SK-N-SH (cell line): ENCODE results near the gene SEMA3A.

Source experiments
- CHD2 ChIP-seq: fragments of 150-350 bp; IDR thresholded peaks from 2 replicates; pipeline ENCODE4 v1.6.1; 2018; ENCODE audit warnings: low read length; ENCODE audit not compliant: partially characterized antibody
- CTCF ChIP-seq: fragments of 200-600 bp; sonication (generic); IDR thresholded peaks from 2 replicates; pipeline ENCODE4 v1.6.1; 2017; ENCODE audit warnings: antibody characterized with exemption, mild to moderate bottlenecking, moderate library complexity
- ELF1 ChIP-seq: IDR thresholded peaks from 2 replicates; pipeline ENCODE4 v1.4.0; 2012
- EZH2phosphoT487 ChIP-seq: fragments of 200-600 bp; sonication (generic); IDR thresholded peaks from 2 replicates; pipeline ENCODE4 v1.6.1; 2017; ENCODE audit warnings: low read depth, mixed run types, mild to moderate bottlenecking, antibody characterized with exemption, moderate library complexity, borderline replicate concordance
- FOXM1 ChIP-seq: IDR thresholded peaks from 2 replicates; pipeline ENCODE4 v1.4.0; 2012; ENCODE audit warnings: low read depth, mild to moderate bottlenecking
- NFIC ChIP-seq: IDR thresholded peaks from 2 replicates; pipeline ENCODE4 v1.4.0; 2012; ENCODE audit warnings: borderline replicate concordance
- PBX3 ChIP-seq: IDR thresholded peaks from 2 replicates; pipeline ENCODE4; 2012
- POLR2AphosphoS5 ChIP-seq: IDR thresholded peaks from 2 replicates; pipeline ENCODE4 v1.6.1; 2012; ENCODE audit warnings: low read depth, low read length
- RAD21 ChIP-seq: IDR thresholded peaks from 2 replicates; pipeline ENCODE4 v1.6.1; 2012; ENCODE audit warnings: mild to moderate bottlenecking, low read length
- SMC3 ChIP-seq: IDR thresholded peaks from 2 replicates; pipeline ENCODE4 v1.6.1; 2012; ENCODE audit warnings: low read depth, low read length, improper control_type of control experiment
- TEAD4 ChIP-seq: IDR thresholded peaks from 2 replicates; pipeline ENCODE4 v1.4.0; 2012; ENCODE audit warnings: mild to moderate bottlenecking, borderline replicate concordance; ENCODE audit not compliant: insufficient read depth
- USF1 ChIP-seq: IDR thresholded peaks from 2 replicates; pipeline ENCODE4 v1.4.0; 2012; ENCODE audit warnings: low read depth, borderline replicate concordance
- TF ChIP-seq, protein P1 (sequence below): IDR thresholded peaks from 2 replicates; pipeline ENCODE4 v1.4.0; 2012; ENCODE audit warnings: low read depth, borderline replicate concordance

DNA sequence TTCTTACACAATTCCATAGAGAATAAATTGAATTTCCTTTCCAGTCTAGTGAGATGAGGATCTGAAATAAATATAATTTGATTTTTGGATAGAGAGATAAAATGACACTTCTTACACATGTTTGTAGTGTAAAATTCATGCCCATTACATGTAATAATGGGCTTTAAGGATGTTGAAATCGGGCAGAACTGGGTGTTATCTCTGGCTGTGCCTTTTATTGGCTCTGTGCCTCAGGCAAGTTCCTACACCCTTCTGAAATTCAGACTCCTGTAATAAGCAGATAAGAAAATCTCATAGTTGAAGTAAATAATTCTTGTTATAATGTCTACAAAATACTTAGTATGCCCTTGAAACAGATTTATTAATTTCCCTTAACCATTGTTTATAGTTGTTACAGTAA is 125.6 kb downstream of the SEMA3A start:
- TF ChIP-seq CTCF (no peak), ELF1 (no peak), SMC3 (no peak), RAD21 (no peak), PBX3 (no peak), CHD2 (no peak), TEAD4 (no peak), FOXM1 (no peak), USF1 (no peak), POLR2AphosphoS5 (no peak), NFIC (no peak), EZH2phosphoT487 (no peak)
- TF ChIP-seq, protein P1, sequence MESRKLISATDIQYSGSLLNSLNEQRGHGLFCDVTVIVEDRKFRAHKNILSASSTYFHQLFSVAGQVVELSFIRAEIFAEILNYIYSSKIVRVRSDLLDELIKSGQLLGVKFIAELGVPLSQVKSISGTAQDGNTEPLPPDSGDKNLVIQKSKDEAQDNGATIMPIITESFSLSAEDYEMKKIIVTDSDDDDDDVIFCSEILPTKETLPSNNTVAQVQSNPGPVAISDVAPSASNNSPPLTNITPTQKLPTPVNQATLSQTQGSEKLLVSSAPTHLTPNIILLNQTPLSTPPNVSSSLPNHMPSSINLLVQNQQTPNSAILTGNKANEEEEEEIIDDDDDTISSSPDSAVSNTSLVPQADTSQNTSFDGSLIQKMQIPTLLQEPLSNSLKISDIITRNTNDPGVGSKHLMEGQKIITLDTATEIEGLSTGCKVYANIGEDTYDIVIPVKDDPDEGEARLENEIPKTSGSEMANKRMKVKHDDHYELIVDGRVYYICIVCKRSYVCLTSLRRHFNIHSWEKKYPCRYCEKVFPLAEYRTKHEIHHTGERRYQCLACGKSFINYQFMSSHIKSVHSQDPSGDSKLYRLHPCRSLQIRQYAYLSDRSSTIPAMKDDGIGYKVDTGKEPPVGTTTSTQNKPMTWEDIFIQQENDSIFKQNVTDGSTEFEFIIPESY, result no peak
